LNCAP (cell line): Measurements from ENCODE around the gene SMC2.

Source experiments
- CTCF ChIP-seq: fragments of 450-650 bp; IDR thresholded peaks from 2 replicates; pipeline ENCODE4 v1.5.1; 2017; ENCODE audit warnings: mild to moderate bottlenecking

Gene SMC2

GRCh38 chr9:104075801-104076753, 18.0 kb upstream of the SMC2 start:
- no peak for TF ChIP-seq CTCF

GRCh38 chr9:104078596-104078995, 15.5 kb upstream of the SMC2 start:
- TF ChIP-seq CTCF = no peak

GRCh38 chr9:104080983-104081382, 13.1 kb upstream of the SMC2 start:
- no peak for TF ChIP-seq CTCF

- no peak for TF ChIP-seq CTCF
Observed at GRCh38 chr9:104082168-104082567, 11.9 kb upstream of the SMC2 start.

GRCh38 chr9:104085525-104085924, 8.6 kb upstream of the SMC2 start:
- TF ChIP-seq CTCF = no peak

GRCh38 chr9:104087894-104088293, 6.2 kb upstream of the SMC2 start:
- no peak for TF ChIP-seq CTCF

GRCh38 chr9:104088416-104088815, 5.7 kb upstream of the SMC2 start:
- TF ChIP-seq CTCF = no peak

GRCh38 chr9:104090578-104090977, 3.5 kb upstream of the SMC2 start:
- no peak for TF ChIP-seq CTCF
